Progenitor cell of endocrine pancreas (in vitro differentiated cells): Measurements from ENCODE around the gene USP10. TPM values are rescaled to one million over a fixed set of nuclear protein-coding genes. Genes with fewer than 3 reads are reported as not detected.

ENCODE experiments used
- DNase-seq: peaks from one replicate; pipeline ENCODE4 v3.0.0; 2021; ENCODE audit warnings: low spot score; ENCODE audit not compliant: unreplicated experiment
- H3K27ac Mint-ChIP-seq: 2 replicates; pipeline ENCODE4 v1.8.0; 2021; ENCODE audit warnings: mild to moderate bottlenecking, moderate library complexity, mixed read lengths
- H3K27me3 Mint-ChIP-seq: 2 replicates; pipeline ENCODE4 v1.8.0; 2021; ENCODE audit warnings: mixed read lengths
- H3K36me3 Mint-ChIP-seq: 2 replicates; pipeline ENCODE4 v1.8.0; 2022; ENCODE audit warnings: mixed read lengths; ENCODE audit not compliant: insufficient read depth
- H3K4me1 Mint-ChIP-seq: 2 replicates; pipeline ENCODE4 v1.8.0; 2021; ENCODE audit warnings: low read depth, mixed read lengths
- H3K4me3 Mint-ChIP-seq: 2 replicates; pipeline ENCODE4 v1.8.0; 2021; ENCODE audit warnings: low read depth, mild to moderate bottlenecking, moderate library complexity, mixed read lengths
- H3K9me3 Mint-ChIP-seq: 2 replicates; pipeline ENCODE4 v1.8.0; 2021; ENCODE audit warnings: low read depth, mixed read lengths
- CTCF ChIP-seq: fragments of 200-600 bp; sonication (generic); IDR thresholded peaks from one replicate; pipeline ENCODE4 v1.5.0; 2021; ENCODE audit warnings: antibody characterized with exemption, mild to moderate bottlenecking; ENCODE audit not compliant: unreplicated experiment
- total RNA-seq: library from RNA; stranded (reverse); gene quantifications from 2 replicates; pipeline ENCODE4 v1.2.1, GENCODE V29; 2021

Gene USP10
- total RNA-seq, 1 donor from 2014 or later = 139 TPM

- H3K9me3 Mint-ChIP-seq = peaks cover 3% of the 10 kb centered on the region
- H3K36me3 Mint-ChIP-seq = peaks cover 2% of the 10 kb centered on the region
- no peaks in the 10 kb centered on the region for H3K27me3 Mint-ChIP-seq
- H3K4me3 Mint-ChIP-seq = no peak overlapping the region
- H3K4me1 Mint-ChIP-seq = peaks cover 45% of the 10 kb centered on the region
- no peak for TF ChIP-seq CTCF
- DNase-seq = no peak
- peak overlapping the region; percentile 75 for H3K27ac Mint-ChIP-seq
These were observed 12.4 kb downstream of the USP10 start for GRCh38 chr16:84712138-84712671.

GRCh38 chr16:84712801-84713775 is 13.3 kb downstream of the USP10 start:
- no peak for DNase-seq
- Mint-ChIP-seq H3K27me3 (no peaks in the 10 kb centered on the region), H3K4me1 (peaks cover 43% of the 10 kb centered on the region), H3K4me3 (no peak overlapping the region), H3K9me3 (peaks cover 3% of the 10 kb centered on the region), H3K36me3 (peaks cover 6% of the 10 kb centered on the region), H3K27ac (peak overlapping the region; percentile 92)
- no peak for TF ChIP-seq CTCF

- Mint-ChIP-seq H3K9me3 (peaks cover 3% of the 10 kb centered on the region), H3K27ac (peak overlapping the region; percentile 92), H3K27me3 (no peaks in the 10 kb centered on the region), H3K4me3 (no peak overlapping the region), H3K36me3 (peaks cover 6% of the 10 kb centered on the region), H3K4me1 (peaks cover 39% of the 10 kb centered on the region)
- TF ChIP-seq CTCF = no peak
- no peak for DNase-seq
These were observed 14.2 kb downstream of the USP10 start for GRCh38 chr16:84714028-84714427.

- peaks cover 11% of the 10 kb centered on the region for H3K36me3 Mint-ChIP-seq
- H3K4me3 Mint-ChIP-seq = no peak overlapping the region
- H3K9me3 Mint-ChIP-seq = peaks cover 3% of the 10 kb centered on the region
- no peaks in the 10 kb centered on the region for H3K27me3 Mint-ChIP-seq
- TF ChIP-seq CTCF = no peak
- no peak for DNase-seq
- H3K4me1 Mint-ChIP-seq = peaks cover 30% of the 10 kb centered on the region
- H3K27ac Mint-ChIP-seq = no peak overlapping the region
These were observed 15.6 kb downstream of the USP10 start for GRCh38 chr16:84715424-84715823.

GRCh38 chr16:84715854-84716253 is 16.1 kb downstream of the USP10 start:
- DNase-seq = no peak
- no peak for TF ChIP-seq CTCF
- H3K9me3 Mint-ChIP-seq = peaks cover 3% of the 10 kb centered on the region
- H3K36me3 Mint-ChIP-seq = peaks cover 11% of the 10 kb centered on the region
- H3K4me3 Mint-ChIP-seq = no peak overlapping the region
- peak overlapping the region; percentile 54 for H3K27ac Mint-ChIP-seq
- peaks cover 28% of the 10 kb centered on the region for H3K4me1 Mint-ChIP-seq
- H3K27me3 Mint-ChIP-seq = no peaks in the 10 kb centered on the region
